ENCODE results near the gene TAF1A. TPM values are rescaled to one million over a fixed set of nuclear protein-coding genes. Genes with fewer than 3 reads are reported as not detected.

The TAF1A gene
- total RNA-seq, 2 experiments from 2014 or later, result 9.1 to 10.0 TPM

Other genes starting within 250 kb of the TAF1A start
- gene HHIPL2, start 41.8 kb downstream of the TAF1A start, total RNA-seq, result under 1 TPM in 1 of 2 experiments, not detected in 1; 0.10 TPM
- gene MIA3, start 28.2 kb upstream of the TAF1A start, total RNA-seq, result 10 to 100 TPM; 48.3 to 48.7 TPM
- 10 to 100 TPM; 70.2 to 72.5 TPM for gene AIDA, start 122.6 kb upstream of the TAF1A start, total RNA-seq
- gene BROX, start 122.6 kb upstream of the TAF1A start, total RNA-seq, result 10 to 100 TPM; 56.7 to 61.3 TPM
- not detected for gene FAM177B, start 147.3 kb upstream of the TAF1A start, total RNA-seq
- 1 to 10 TPM; 1.1 to 1.4 TPM for gene DISP1, start 225.1 kb upstream of the TAF1A start, total RNA-seq

Data from activated CD4-positive, alpha-beta memory T cell treated with anti-CD3 and anti-CD28 coated beads, Interleukin-2, amount 10 ng/mL, durations not matched to agents 7 days and 5 days (primary cell).